Neutrophil (primary cell): ENCODE data around the gene OSBP2.
"Not testable (repeated sequence)": the region's sequence is repeated elsewhere in the genome, so short reads cannot be mapped to it uniquely, and the experiment has no call there.

Source experiments
- H3K27ac ChIP-seq: fragments of 200-600 bp; sonication (generic); 2 replicates; pipeline ENCODE4 v1.5.1; 2016; ENCODE audit warnings: mild to moderate bottlenecking, moderate library complexity
- H3K27me3 ChIP-seq: fragments of 200-600 bp; sonication (generic); 2 replicates; pipeline ENCODE4 v1.6.0; 2016; ENCODE audit warnings: mild to moderate bottlenecking
- H3K36me3 ChIP-seq: fragments of 200-600 bp; sonication (generic); 2 replicates; pipeline ENCODE4 v1.5.1; 2017
- H3K4me1 ChIP-seq, 2 experiments: fragments of 200-600 bp in 1 of 2; sonication (generic) in 1 of 2; 1 replicate in 1 of 2; 2 replicates in 1 of 2; pipeline versions ENCODE4 v1.5.1 to v1.6.1; 2013 to 2016; ENCODE audit warnings: low read depth in 1 of 2, low read length in 1 of 2, mild to moderate bottlenecking in 1 of 2, moderate library complexity in 1 of 2; ENCODE audit not compliant: control insufficient read depth in 1 of 2, insufficient read depth in 1 of 2
- H3K4me3 ChIP-seq, 2 experiments: fragments of 200-600 bp in 1 of 2; sonication (generic) in 1 of 2; 1 replicate in 1 of 2; 2 replicates in 1 of 2; pipeline ENCODE4 v1.5.1; 2013 to 2016; ENCODE audit warnings: low read depth in 1 of 2, low read length in 1 of 2, mild to moderate bottlenecking in 1 of 2, moderate library complexity in 1 of 2
- H3K9me3 ChIP-seq: fragments of 200-600 bp; sonication (generic); 2 replicates; pipeline ENCODE4 v1.5.1; 2016
- TF ChIP-seq, protein P1 (sequence below): fragments of 200-600 bp; sonication (generic); IDR thresholded peaks from 2 replicates; pipeline ENCODE4 v1.5.1; 2016; ENCODE audit warnings: antibody characterized with exemption

The OSBP2 gene

DNA sequence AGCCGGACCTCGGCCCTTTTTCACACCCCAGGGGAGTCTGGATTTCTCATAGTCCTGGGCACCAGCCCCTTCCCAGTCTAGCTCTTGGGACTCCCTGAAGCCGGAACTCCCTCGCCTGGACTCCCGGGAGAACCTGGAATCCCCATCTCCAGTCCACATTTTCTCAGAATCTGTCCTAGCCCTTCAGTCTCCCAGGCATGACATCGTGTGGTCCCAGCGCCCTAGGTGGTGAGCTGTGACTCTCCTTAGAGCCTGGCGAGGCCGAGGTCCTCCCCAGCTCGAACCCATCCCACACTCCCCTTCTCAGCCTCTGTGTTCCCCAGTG, 26.3 kb upstream of the OSBP2 start:
- Histone ChIP-seq H3K27ac (peak overlapping the region; percentile 66), H3K9me3 (no peaks in the 10 kb centered on the region), H3K27me3 (peaks cover 31% of the 10 kb centered on the region), H3K4me3 (peak overlapping the region; percentile 71 to 98), H3K4me1 (peaks cover 9 to 22% of the 10 kb centered on the region in 2 experiments), H3K36me3 (peaks cover 7% of the 10 kb centered on the region)
- TF ChIP-seq, protein P1, sequence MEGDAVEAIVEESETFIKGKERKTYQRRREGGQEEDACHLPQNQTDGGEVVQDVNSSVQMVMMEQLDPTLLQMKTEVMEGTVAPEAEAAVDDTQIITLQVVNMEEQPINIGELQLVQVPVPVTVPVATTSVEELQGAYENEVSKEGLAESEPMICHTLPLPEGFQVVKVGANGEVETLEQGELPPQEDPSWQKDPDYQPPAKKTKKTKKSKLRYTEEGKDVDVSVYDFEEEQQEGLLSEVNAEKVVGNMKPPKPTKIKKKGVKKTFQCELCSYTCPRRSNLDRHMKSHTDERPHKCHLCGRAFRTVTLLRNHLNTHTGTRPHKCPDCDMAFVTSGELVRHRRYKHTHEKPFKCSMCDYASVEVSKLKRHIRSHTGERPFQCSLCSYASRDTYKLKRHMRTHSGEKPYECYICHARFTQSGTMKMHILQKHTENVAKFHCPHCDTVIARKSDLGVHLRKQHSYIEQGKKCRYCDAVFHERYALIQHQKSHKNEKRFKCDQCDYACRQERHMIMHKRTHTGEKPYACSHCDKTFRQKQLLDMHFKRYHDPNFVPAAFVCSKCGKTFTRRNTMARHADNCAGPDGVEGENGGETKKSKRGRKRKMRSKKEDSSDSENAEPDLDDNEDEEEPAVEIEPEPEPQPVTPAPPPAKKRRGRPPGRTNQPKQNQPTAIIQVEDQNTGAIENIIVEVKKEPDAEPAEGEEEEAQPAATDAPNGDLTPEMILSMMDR, result no peak

DNA sequence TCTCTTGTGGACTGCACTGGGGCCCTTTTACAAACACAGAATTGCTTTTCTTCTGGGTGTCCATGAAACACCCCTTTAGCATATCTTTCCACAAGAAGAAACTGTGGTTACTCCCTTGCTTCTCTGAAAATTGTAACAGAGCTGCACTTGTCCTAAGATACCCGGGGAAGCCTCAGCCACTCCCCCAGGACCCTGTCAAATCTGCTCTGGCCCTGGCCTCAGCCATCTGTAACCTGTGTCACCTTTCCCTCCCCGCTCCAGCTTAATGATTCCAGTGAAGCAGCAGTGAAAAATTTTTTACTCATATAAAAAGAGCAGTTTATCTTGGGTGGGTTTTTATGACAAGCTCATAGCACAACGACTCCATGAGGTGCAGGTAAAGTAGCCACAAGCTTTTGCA, 23.6 kb upstream of the OSBP2 start:
- H3K4me1 ChIP-seq, result peaks cover 9 to 20% of the 10 kb centered on the region in 2 experiments
- H3K4me3 ChIP-seq, result no peak overlapping the region
- TF ChIP-seq, protein P1, result no peak
- peaks cover 31% of the 10 kb centered on the region for H3K27me3 ChIP-seq
- H3K9me3 ChIP-seq, result no peaks in the 10 kb centered on the region
- H3K36me3 ChIP-seq, result no peaks in the 10 kb centered on the region
- no peak overlapping the region for H3K27ac ChIP-seq

GRCh38 chr22:30673136-30673535, 21.5 kb upstream of the OSBP2 start:
- H3K27ac ChIP-seq, result no peak overlapping the region
- no peaks in the 10 kb centered on the region for H3K9me3 ChIP-seq

GRCh38 chr22:30674482-30674881, 20.2 kb upstream of the OSBP2 start:
- no peaks in the 10 kb centered on the region for H3K9me3 ChIP-seq
- no peaks in the 10 kb centered on the region for H3K36me3 ChIP-seq
- no peak overlapping the region for H3K4me3 ChIP-seq
- TF ChIP-seq, protein P1, result no peak
- no peaks in the 10 kb centered on the region for H3K4me1 ChIP-seq
- H3K27ac ChIP-seq, result no peak overlapping the region
- peaks cover 25% of the 10 kb centered on the region for H3K27me3 ChIP-seq

More at GRCh38 chr22:30673136-30673535, 21.5 kb upstream of the OSBP2 start:
- no peak overlapping the region for H3K4me3 ChIP-seq
- peaks cover 3 to 4% of the 10 kb centered on the region in 2 experiments for H3K4me1 ChIP-seq
- peaks cover 29% of the 10 kb centered on the region for H3K27me3 ChIP-seq
- no peaks in the 10 kb centered on the region for H3K36me3 ChIP-seq
- TF ChIP-seq, protein P1, result no peak

DNA sequence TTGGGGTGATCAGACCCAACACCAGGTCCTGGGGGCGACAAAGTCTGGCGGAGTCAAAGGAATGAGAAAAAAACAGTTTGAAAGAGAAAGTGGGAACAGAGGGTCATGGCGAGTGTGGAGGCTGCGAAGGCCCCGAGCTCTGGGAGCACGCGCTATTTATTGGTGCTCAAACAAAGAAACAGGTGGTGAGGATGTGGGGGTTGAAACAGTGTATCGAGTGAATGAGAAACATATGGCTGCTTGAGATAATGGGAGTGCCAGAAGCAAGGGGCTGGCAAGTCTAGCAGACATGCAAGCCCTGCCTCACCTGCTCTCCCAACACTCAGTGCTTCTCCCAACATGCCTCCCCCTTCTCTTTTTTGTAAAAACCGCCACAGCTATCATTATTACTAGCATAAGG, 19.2 kb upstream of the OSBP2 start:
- no peak overlapping the region for H3K27ac ChIP-seq
- peaks cover 17% of the 10 kb centered on the region for H3K27me3 ChIP-seq
- no peak overlapping the region for H3K4me3 ChIP-seq
- no peaks in the 10 kb centered on the region for H3K4me1 ChIP-seq
- H3K9me3 ChIP-seq, result no peaks in the 10 kb centered on the region
- TF ChIP-seq, protein P1, result no peak
- no peaks in the 10 kb centered on the region for H3K36me3 ChIP-seq

DNA sequence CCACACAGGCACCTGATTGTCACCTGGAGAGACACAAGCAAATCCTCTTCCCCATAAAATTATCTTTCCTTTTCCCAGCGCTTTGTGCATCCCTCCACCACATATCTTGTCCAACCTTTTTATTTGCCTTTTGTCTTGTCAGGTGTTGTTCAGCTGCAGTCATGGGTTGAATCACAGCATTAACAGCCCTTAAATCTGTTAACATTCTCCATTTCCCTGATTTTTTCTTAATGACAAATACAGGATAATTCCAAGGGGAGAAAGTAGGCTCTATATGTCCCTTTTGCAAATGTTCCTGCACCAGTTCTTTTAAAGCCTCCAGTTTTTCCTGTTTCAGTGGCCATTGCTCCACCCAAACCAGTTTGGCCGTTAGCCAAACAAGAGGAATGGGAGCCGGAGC, 18.1 kb upstream of the OSBP2 start:
- not testable (repeated sequence) for H3K4me3 ChIP-seq, H3K9me3 ChIP-seq, H3K36me3 ChIP-seq, H3K4me1 ChIP-seq, H3K27ac ChIP-seq
- peaks cover 11% of the 10 kb centered on the region for H3K27me3 ChIP-seq

DNA sequence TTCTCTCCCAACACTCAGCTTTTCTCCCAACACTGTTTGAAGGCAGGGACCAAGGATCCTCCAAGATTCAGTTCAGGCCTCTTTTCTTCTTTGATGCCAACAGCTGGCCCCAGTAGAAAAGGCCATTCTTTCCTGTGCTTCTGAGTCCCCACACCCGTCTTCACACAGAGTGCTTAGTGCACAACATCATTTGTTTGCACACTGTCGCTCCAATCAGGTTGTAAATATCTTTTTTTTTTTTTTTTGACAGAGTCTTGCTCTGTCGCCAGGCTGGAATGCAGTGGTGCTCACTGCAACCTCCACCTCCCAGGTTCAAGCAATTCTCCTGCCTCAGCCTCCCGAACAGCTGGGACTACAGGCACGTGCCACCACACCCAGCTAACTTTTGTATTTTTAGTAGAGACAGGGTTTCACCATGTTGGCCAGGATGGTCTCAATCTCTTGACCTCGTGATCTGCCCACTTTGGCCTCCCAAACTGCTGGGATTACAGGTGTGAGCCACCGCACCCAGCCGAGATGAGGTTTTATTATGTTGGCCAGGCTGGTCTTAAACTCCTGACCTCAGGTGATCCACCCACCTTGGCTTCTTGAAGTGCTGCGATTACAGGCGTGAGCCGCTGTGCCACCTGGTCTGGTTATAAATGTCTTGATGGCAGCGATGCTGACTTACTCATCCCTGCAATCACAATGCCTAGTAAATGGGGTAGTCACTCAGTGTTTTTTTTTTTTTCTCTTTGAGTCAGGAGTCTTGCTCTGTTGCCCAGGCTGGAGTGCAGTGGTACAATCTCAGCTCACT, 14.6 kb upstream of the OSBP2 start:
- not testable (repeated sequence) for H3K27ac ChIP-seq, H3K4me1 ChIP-seq, H3K36me3 ChIP-seq, H3K9me3 ChIP-seq, H3K4me3 ChIP-seq
- H3K27me3 ChIP-seq, result peaks cover 11% of the 10 kb centered on the region
